K562 (cell line): ENCODE results near the gene ADCY5. TPM values are rescaled to one million over a fixed set of nuclear protein-coding genes. Genes with fewer than 3 reads are reported as not detected.

Experiments used
- CBFB ChIP-seq: sonication (generic); formaldehyde crosslinking; IDR thresholded peaks from 2 replicates; pipeline ENCODE4 v1.4.0; 2020; ENCODE audit warnings: mild to moderate bottlenecking, missing genetic modification reagents
- DPF2 ChIP-seq: fragments of 450-650 bp; IDR thresholded peaks from 2 replicates; pipeline ENCODE4 v1.6.1; 2016
- FOXP1 ChIP-seq: sonication (generic); formaldehyde crosslinking; IDR thresholded peaks from 2 replicates; pipeline ENCODE4 v1.8.0; 2022; ENCODE audit warnings: mild to moderate bottlenecking, missing genetic modification reagents
- HOXB6 ChIP-seq: fragments of 250-450 bp; sonication (Bioruptor Pico); IDR thresholded peaks from 2 replicates; pipeline ENCODE4 v1.5.1; 2022; ENCODE audit warnings: mild to moderate bottlenecking, borderline replicate concordance
- KLF13 ChIP-seq: fragments of 450-650 bp; IDR thresholded peaks from 2 replicates; pipeline ENCODE4 v1.6.1; 2016; ENCODE audit warnings: missing genetic modification characterization, low read depth, mild to moderate bottlenecking, missing compliant biosample characterization, moderate library complexity, borderline replicate concordance
- RBM25 ChIP-seq: fragments of 200-400 bp; formaldehyde crosslinking; IDR thresholded peaks from 2 replicates; pipeline ENCODE4 v1.6.1; 2018; ENCODE audit warnings: low read length, low read depth, moderate library complexity; ENCODE audit not compliant: severe bottlenecking
- ZNF764 ChIP-seq: fragments of 250-450 bp; sonication (Bioruptor Pico); IDR thresholded peaks from 2 replicates; pipeline ENCODE4 v1.4.0; 2020; ENCODE audit warnings: low read depth, mild to moderate bottlenecking, moderate library complexity
- polyA plus RNA-seq, 8 experiments: library from polyadenylated mRNA; depleted of rRNA in 4 of 8; stranded (reverse) in 5 of 8; unstranded in 3 of 8; fragments of >200 nt; fragmentation: Nextera tagmentation in 2 of 8; fragmentation: Illumina TruSeq in 1 of 8; extraction: Ambion mirVana in 2 of 8; extraction: Trizol in 1 of 8; gene quantifications; 2 replicates each; pipeline versions ENCODE4 v1.2.1 to v1.2.3, GENCODE V29; 2011 to 2014; ENCODE audit warnings: inconsistent platforms in 1 of 8, missing spikeins in 1 of 8
- total RNA-seq, 7 experiments: library from RNA; depleted of rRNA in 6 of 7; stranded (reverse); fragments of >200 nt in 6 of 7; fragmentation: Illumina TruSeq in 2 of 7; extraction: Trizol in 2 of 7; gene quantifications; 2 replicates each; pipeline versions ENCODE4 v1.2.1 to v1.2.3, GENCODE V29; 2011 to 2021; ENCODE audit warnings: low replicate concordance in 1 of 7
- TF ChIP-seq, protein P1 (sequence below), 2 experiments: fragments of 450-650 bp in 1 of 2; sonication (generic) in 1 of 2; formaldehyde crosslinking in 1 of 2; IDR thresholded peaks; 2 replicates each; pipeline versions ENCODE4 v1.7.1 to v1.9.0; 2016 to 2022; ENCODE audit warnings: inconsistent platforms in 1 of 2, mild to moderate bottlenecking in 1 of 2, missing genetic modification reagents in 1 of 2
- TF ChIP-seq, protein P2 (sequence below): IDR thresholded peaks from 2 replicates; pipeline ENCODE4 v1.6.1; 2014; ENCODE audit warnings: antibody characterized with exemption
- TF ChIP-seq, protein P3 (sequence below): fragments of 250-450 bp; sonication (Bioruptor Pico); IDR thresholded peaks from 2 replicates; pipeline ENCODE4 v1.8.0; 2022; ENCODE audit warnings: moderate library complexity, mild to moderate bottlenecking, inconsistent platforms

Gene ADCY5
- total and polyA plus RNA-seq, 9 of the 15 experiments (the other 6 are each of a cell fraction or from before 2014, with no cell fraction given): under 0.01 TPM; not detected in 8

DNA sequence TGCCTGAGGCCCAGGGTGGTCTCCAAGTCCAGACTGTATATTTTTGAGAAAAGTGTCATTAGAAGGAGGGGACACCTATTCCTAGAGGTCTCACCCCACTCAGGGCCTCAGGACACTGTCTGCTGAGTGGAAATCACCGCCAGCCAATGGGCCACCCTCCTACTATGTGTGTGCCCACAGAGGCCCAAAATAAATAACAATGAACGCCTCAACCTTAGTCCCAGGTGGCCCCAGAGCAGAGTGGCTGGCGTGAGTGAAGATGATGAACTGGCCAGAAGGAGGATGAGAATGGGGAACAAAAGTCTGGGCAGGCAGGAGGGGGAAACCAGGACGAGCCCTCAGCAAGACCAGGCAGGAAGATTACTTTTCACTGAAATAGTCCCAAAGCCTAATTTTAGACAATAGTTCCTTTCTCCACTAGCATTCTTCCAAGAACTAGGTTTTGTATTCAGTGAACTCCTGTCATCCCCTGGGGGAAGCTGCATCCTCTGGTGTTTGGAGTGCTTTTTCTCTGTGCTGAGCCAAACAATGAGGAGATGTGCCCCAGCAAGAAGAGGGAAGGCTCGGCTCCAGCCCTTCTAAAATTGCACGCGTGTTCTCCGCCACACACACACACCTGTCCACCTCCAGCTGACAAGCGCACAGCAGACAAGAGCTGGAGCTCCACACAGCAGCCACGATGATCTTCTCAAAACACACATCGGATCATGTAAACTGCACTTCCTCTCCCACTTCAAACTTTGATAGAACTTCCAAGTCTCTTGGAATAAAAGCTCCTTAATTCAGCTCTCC is 72.2 kb downstream of the ADCY5 start (continued):
- TF ChIP-seq, protein P1, sequence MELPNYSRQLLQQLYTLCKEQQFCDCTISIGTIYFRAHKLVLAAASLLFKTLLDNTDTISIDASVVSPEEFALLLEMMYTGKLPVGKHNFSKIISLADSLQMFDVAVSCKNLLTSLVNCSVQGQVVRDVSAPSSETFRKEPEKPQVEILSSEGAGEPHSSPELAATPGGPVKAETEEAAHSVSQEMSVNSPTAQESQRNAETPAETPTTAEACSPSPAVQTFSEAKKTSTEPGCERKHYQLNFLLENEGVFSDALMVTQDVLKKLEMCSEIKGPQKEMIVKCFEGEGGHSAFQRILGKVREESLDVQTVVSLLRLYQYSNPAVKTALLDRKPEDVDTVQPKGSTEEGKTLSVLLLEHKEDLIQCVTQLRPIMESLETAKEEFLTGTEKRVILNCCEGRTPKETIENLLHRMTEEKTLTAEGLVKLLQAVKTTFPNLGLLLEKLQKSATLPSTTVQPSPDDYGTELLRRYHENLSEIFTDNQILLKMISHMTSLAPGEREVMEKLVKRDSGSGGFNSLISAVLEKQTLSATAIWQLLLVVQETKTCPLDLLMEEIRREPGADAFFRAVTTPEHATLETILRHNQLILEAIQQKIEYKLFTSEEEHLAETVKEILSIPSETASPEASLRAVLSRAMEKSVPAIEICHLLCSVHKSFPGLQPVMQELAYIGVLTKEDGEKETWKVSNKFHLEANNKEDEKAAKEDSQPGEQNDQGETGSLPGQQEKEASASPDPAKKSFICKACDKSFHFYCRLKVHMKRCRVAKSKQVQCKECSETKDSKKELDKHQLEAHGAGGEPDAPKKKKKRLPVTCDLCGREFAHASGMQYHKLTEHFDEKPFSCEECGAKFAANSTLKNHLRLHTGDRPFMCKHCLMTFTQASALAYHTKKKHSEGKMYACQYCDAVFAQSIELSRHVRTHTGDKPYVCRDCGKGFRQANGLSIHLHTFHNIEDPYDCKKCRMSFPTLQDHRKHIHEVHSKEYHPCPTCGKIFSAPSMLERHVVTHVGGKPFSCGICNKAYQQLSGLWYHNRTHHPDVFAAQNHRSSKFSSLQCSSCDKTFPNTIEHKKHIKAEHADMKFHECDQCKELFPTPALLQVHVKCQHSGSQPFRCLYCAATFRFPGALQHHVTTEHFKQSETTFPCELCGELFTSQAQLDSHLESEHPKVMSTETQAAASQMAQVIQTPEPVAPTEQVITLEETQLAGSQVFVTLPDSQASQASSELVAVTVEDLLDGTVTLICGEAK (IDR thresholded peaks at IDR 0.05): no peak
- TF ChIP-seq, protein P1 (CRISPR knock-in tag; IDR thresholded peaks at IDR 0.05): no peak
- TF ChIP-seq FOXP1 (no peak), DPF2 (no peak), CBFB (CRISPR knock-in tag) (no peak), HOXB6 (CRISPR knock-in tag) (no peak), KLF13 (tag) (no peak), ZNF764 (CRISPR knock-in tag) (no peak), RBM25 (no peak)
- TF ChIP-seq, protein P2, sequence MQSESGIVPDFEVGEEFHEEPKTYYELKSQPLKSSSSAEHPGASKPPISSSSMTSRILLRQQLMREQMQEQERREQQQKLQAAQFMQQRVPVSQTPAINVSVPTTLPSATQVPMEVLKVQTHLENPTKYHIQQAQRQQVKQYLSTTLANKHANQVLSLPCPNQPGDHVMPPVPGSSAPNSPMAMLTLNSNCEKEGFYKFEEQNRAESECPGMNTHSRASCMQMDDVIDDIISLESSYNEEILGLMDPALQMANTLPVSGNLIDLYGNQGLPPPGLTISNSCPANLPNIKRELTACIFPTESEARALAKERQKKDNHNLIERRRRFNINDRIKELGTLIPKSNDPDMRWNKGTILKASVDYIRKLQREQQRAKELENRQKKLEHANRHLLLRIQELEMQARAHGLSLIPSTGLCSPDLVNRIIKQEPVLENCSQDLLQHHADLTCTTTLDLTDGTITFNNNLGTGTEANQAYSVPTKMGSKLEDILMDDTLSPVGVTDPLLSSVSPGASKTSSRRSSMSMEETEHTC: no peak
- TF ChIP-seq, protein P3, sequence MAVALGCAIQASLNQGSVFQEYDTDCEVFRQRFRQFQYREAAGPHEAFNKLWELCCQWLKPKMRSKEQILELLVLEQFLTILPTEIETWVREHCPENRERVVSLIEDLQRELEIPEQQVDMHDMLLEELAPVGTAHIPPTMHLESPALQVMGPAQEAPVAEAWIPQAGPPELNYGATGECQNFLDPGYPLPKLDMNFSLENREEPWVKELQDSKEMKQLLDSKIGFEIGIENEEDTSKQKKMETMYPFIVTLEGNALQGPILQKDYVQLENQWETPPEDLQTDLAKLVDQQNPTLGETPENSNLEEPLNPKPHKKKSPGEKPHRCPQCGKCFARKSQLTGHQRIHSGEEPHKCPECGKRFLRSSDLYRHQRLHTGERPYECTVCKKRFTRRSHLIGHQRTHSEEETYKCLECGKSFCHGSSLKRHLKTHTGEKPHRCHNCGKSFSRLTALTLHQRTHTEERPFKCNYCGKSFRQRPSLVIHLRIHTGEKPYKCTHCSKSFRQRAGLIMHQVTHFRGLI (CRISPR knock-in tag): no peak
